ENCODE measurements around the gene CLSTN3.

- TF ChIP-seq, protein P1, sequence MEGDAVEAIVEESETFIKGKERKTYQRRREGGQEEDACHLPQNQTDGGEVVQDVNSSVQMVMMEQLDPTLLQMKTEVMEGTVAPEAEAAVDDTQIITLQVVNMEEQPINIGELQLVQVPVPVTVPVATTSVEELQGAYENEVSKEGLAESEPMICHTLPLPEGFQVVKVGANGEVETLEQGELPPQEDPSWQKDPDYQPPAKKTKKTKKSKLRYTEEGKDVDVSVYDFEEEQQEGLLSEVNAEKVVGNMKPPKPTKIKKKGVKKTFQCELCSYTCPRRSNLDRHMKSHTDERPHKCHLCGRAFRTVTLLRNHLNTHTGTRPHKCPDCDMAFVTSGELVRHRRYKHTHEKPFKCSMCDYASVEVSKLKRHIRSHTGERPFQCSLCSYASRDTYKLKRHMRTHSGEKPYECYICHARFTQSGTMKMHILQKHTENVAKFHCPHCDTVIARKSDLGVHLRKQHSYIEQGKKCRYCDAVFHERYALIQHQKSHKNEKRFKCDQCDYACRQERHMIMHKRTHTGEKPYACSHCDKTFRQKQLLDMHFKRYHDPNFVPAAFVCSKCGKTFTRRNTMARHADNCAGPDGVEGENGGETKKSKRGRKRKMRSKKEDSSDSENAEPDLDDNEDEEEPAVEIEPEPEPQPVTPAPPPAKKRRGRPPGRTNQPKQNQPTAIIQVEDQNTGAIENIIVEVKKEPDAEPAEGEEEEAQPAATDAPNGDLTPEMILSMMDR (conservative IDR thresholded peaks at IDR 0.05 in 1 of 2, IDR thresholded peaks at IDR 0.05 in 1 of 2; ENCODE audit: low read depth in 1 of 2, low read length in 2 of 2): no peak
- no peak for TF ChIP-seq EZH2 (IDR thresholded peaks at IDR 0.05; ENCODE audit: low read length, missing control alignments)
These were observed 25.4 kb downstream of the CLSTN3 start for GRCh38 chr12:7155471-7156034.
